ENCODE results near the gene BMPER. TPM values are rescaled to one million over a fixed set of nuclear protein-coding genes. Genes with fewer than 3 reads are reported as not detected.

The BMPER gene
- total and polyA plus RNA-seq, 2 donors from 2014 or later, result 0.60 to 0.80 TPM

- no peaks in the 10 kb centered on the region for H3K4me1 ChIP-seq (ENCODE audit: control insufficient read depth in 2 of 3, insufficient read depth in 2 of 3, low read depth in 1 of 3, low read length in 3 of 3)
- FAIRE-seq (no peak), DNase-seq (no peak)
- H3K36me3 ChIP-seq (ENCODE audit: control insufficient read depth in 2 of 3, insufficient read depth in 3 of 3, low read length in 3 of 3), result no peaks in the 10 kb centered on the region
- H3K9ac ChIP-seq (ENCODE audit: low read length in 3 of 3), result no peak overlapping the region
- H3K9me3 ChIP-seq (ENCODE audit: control insufficient read depth in 2 of 3, insufficient read depth in 1 of 3, low read length in 3 of 3), result no peaks in the 10 kb centered on the region
- no peak for TF ChIP-seq CTCF (IDR thresholded peaks at IDR 0.05; ENCODE audit: borderline replicate concordance, extremely low read depth, insufficient read depth)
- no peak overlapping the region for H3K27ac ChIP-seq (ENCODE audit: low read depth in 2 of 2, low read length in 2 of 2)
- no peaks in the 10 kb centered on the region for H3K27me3 ChIP-seq (ENCODE audit: control insufficient read depth, insufficient read depth, low read length)
- intact Hi-C loops (cut with DNase I), result no loop called here
- H3K4me3 ChIP-seq (ENCODE audit: low read length in 3 of 3), result no peak overlapping the region
Measured at GRCh38 chr7:34011017-34011695, 105.8 kb downstream of the BMPER start.

GRCh38 chr7:34011696-34012095 is 106.4 kb downstream of the BMPER start:
- Histone ChIP-seq H3K36me3 (ENCODE audit: control insufficient read depth in 2 of 3, insufficient read depth in 3 of 3, low read length in 3 of 3) (no peaks in the 10 kb centered on the region), H3K9ac (ENCODE audit: low read length in 3 of 3) (no peak overlapping the region), H3K4me3 (ENCODE audit: low read length in 3 of 3) (no peak overlapping the region), H3K27ac (ENCODE audit: low read depth in 2 of 2, low read length in 2 of 2) (no peak overlapping the region), H3K27me3 (ENCODE audit: control insufficient read depth, insufficient read depth, low read length) (no peaks in the 10 kb centered on the region), H3K4me1 (ENCODE audit: control insufficient read depth in 2 of 3, insufficient read depth in 2 of 3, low read depth in 1 of 3, low read length in 3 of 3) (no peaks in the 10 kb centered on the region), H3K9me3 (ENCODE audit: control insufficient read depth in 2 of 3, insufficient read depth in 1 of 3, low read length in 3 of 3) (no peaks in the 10 kb centered on the region)
- FAIRE-seq (no peak), DNase-seq (no peak)
- intact Hi-C loops (cut with DNase I), result no loop called here
- TF ChIP-seq CTCF (IDR thresholded peaks at IDR 0.05; ENCODE audit: borderline replicate concordance, extremely low read depth, insufficient read depth), result no peak

- FAIRE-seq, result no peak
- Histone ChIP-seq H3K36me3 (ENCODE audit: control insufficient read depth in 2 of 3, insufficient read depth in 3 of 3, low read length in 3 of 3) (no peaks in the 10 kb centered on the region), H3K4me1 (ENCODE audit: control insufficient read depth in 2 of 3, insufficient read depth in 2 of 3, low read depth in 1 of 3, low read length in 3 of 3) (no peaks in the 10 kb centered on the region), H3K4me3 (ENCODE audit: low read length in 3 of 3) (no peak overlapping the region), H3K27ac (ENCODE audit: low read depth in 2 of 2, low read length in 2 of 2) (no peak overlapping the region), H3K9me3 (ENCODE audit: control insufficient read depth in 2 of 3, insufficient read depth in 1 of 3, low read length in 3 of 3) (no peaks in the 10 kb centered on the region), H3K9ac (ENCODE audit: low read length in 3 of 3) (no peak overlapping the region), H3K27me3 (ENCODE audit: control insufficient read depth, insufficient read depth, low read length) (no peaks in the 10 kb centered on the region)
- intact Hi-C loops (cut with DNase I), result no loop called here
- no peak for TF ChIP-seq CTCF (IDR thresholded peaks at IDR 0.05; ENCODE audit: borderline replicate concordance, extremely low read depth, insufficient read depth)
- no peak for DNase-seq
Measured at GRCh38 chr7:34013421-34013820, 108.1 kb downstream of the BMPER start.

GRCh38 chr7:34015651-34016050 is 110.3 kb downstream of the BMPER start:
- Histone ChIP-seq H3K9me3 (ENCODE audit: control insufficient read depth in 2 of 3, insufficient read depth in 1 of 3, low read length in 3 of 3) (no peaks in the 10 kb centered on the region), H3K9ac (ENCODE audit: low read length in 3 of 3) (no peak overlapping the region), H3K36me3 (ENCODE audit: control insufficient read depth in 2 of 3, insufficient read depth in 3 of 3, low read length in 3 of 3) (no peaks in the 10 kb centered on the region), H3K27ac (ENCODE audit: low read depth in 2 of 2, low read length in 2 of 2) (no peak overlapping the region), H3K27me3 (ENCODE audit: control insufficient read depth, insufficient read depth, low read length) (no peaks in the 10 kb centered on the region), H3K4me1 (ENCODE audit: control insufficient read depth in 2 of 3, insufficient read depth in 2 of 3, low read depth in 1 of 3, low read length in 3 of 3) (no peaks in the 10 kb centered on the region), H3K4me3 (ENCODE audit: low read length in 3 of 3) (no peak overlapping the region)
- TF ChIP-seq CTCF (IDR thresholded peaks at IDR 0.05; ENCODE audit: borderline replicate concordance, extremely low read depth, insufficient read depth), result no peak
- intact Hi-C loops (cut with DNase I), result no loop called here
- no peak for DNase-seq
- FAIRE-seq, result no peak
